Astrocyte of the cerebellum (primary cell): ENCODE results near the gene NT5DC1.

Source experiments
- DNase-seq: peaks from one replicate; pipeline ENCODE4 v3.0.0-alpha.2; 2011; ENCODE audit warnings: low read depth
- H3K4me3 ChIP-seq: 2 replicates; pipeline ENCODE4 v1.5.1; 2011; ENCODE audit warnings: mild to moderate bottlenecking, low read depth, low read length, moderate library complexity
- CTCF ChIP-seq: IDR thresholded peaks from 2 replicates; pipeline ENCODE4 v1.5.1; 2012; ENCODE audit warnings: low read length, low read depth, moderate library complexity, mild to moderate bottlenecking; ENCODE audit errors: missing control alignments
- in situ Hi-C: cut with HindIII; loops from 2 replicates; pipeline ENCODE4 v1.10.0; 2017; ENCODE audit warnings: low sequenced_read_pairs

Gene NT5DC1

GRCh38 chr6:116126032-116126431 lies 25.4 kb downstream of the NT5DC1 start, which contains the start of gene COL10A1:
COL10A1 (minus strand) TSS chr6:116126132; CDS start chr6:116125492, 640 bp downstream.
- in situ Hi-C loops: no loop called here
- no peak for DNase-seq
- no peak for TF ChIP-seq CTCF
- no peak within 1 kb of the TSS for H3K4me3 ChIP-seq

- DNase-seq: no peak
- in situ Hi-C loops: no loop called here
- H3K4me3 ChIP-seq: no peak overlapping the region
- no peak for TF ChIP-seq CTCF
Observed at GRCh38 chr6:116127771-116128493, 27.3 kb downstream of the NT5DC1 start.

GRCh38 chr6:116133453-116133852 lies 32.8 kb downstream of the NT5DC1 start:
- H3K4me3 ChIP-seq: no peak overlapping the region
- in situ Hi-C loops: no loop called here
- no peak for TF ChIP-seq CTCF
- no peak for DNase-seq

- H3K4me3 ChIP-seq: no peak overlapping the region
- in situ Hi-C loops: no loop called here
- TF ChIP-seq CTCF: no peak
- no peak for DNase-seq
Observed at GRCh38 chr6:116136373-116136772, 35.7 kb downstream of the NT5DC1 start.

GRCh38 chr6:116136933-116137340 lies 36.3 kb downstream of the NT5DC1 start:
- no peak for TF ChIP-seq CTCF
- in situ Hi-C loops: no loop called here
- no peak for DNase-seq
- H3K4me3 ChIP-seq: no peak overlapping the region

- in situ Hi-C loops: no loop called here
- TF ChIP-seq CTCF: no peak
- no peak for DNase-seq
- no peak overlapping the region for H3K4me3 ChIP-seq
Observed at GRCh38 chr6:116139917-116140316, 39.3 kb downstream of the NT5DC1 start.
